ENCODE data around the gene CPNE8. TPM values are rescaled to one million over a fixed set of nuclear protein-coding genes. Genes with fewer than 3 reads are reported as not detected.

CPNE8 gene
- total and polyA plus RNA-seq, 2 experiments from 2014 or later, result 5.9 to 14.5 TPM

GRCh38 chr12:38629064-38629463 lies 276.3 kb downstream of the CPNE8 start:
- Histone ChIP-seq H2AFZ (no peak overlapping the region), H3K4me3 (no peak overlapping the region), H3K27me3 (no peaks in the 10 kb centered on the region), H3K27ac (no peak overlapping the region), H3K4me1 (ENCODE audit: insufficient read depth) (no peaks in the 10 kb centered on the region), H4K20me1 (ENCODE audit: insufficient read depth, poor library complexity, severe bottlenecking) (no peaks in the 10 kb centered on the region), H3K4me2 (no peak overlapping the region), H3K9me3 (ENCODE audit: low read depth) (no peaks in the 10 kb centered on the region), H3K9me2 (replicated peaks; ENCODE audit: insufficient read depth) (no peaks in the 10 kb centered on the region), H3K79me2 (no peaks in the 10 kb centered on the region), H3K36me3 (replicated peaks; ENCODE audit: insufficient read depth, low read depth) (no peaks in the 10 kb centered on the region)
- DNase-seq (ENCODE audit: low spot score), result no peak
- TF ChIP-seq EZH2 (IDR thresholded peaks at IDR 0.05; ENCODE audit: borderline replicate concordance) (no peak), EZH2phosphoT487 (IDR thresholded peaks at IDR 0.05; ENCODE audit: low read depth, severe bottlenecking, unreplicated experiment) (no peak)
- whole genome bisulfite sequencing (ENCODE audit: low lambda C conversion rate, missing lambda C conversion rate), result 84% methylated on average over 2 of the region's 2 CpGs

- no peaks in the 10 kb centered on the region for H3K79me2 ChIP-seq
- H3K4me1 ChIP-seq (ENCODE audit: insufficient read depth), result no peaks in the 10 kb centered on the region
- no peak overlapping the region for H3K4me2 ChIP-seq
- H3K9me3 ChIP-seq (ENCODE audit: low read depth), result no peaks in the 10 kb centered on the region
- H3K36me3 ChIP-seq (replicated peaks; ENCODE audit: insufficient read depth, low read depth), result no peaks in the 10 kb centered on the region
- no peaks in the 10 kb centered on the region for H4K20me1 ChIP-seq (ENCODE audit: insufficient read depth, poor library complexity, severe bottlenecking)
- no peak overlapping the region for H2AFZ ChIP-seq
- H3K4me3 ChIP-seq, result no peak overlapping the region
- H3K9me2 ChIP-seq (replicated peaks; ENCODE audit: insufficient read depth), result no peaks in the 10 kb centered on the region
- no peak overlapping the region for H3K27ac ChIP-seq
- no peak for DNase-seq (ENCODE audit: low spot score)
- no peaks in the 10 kb centered on the region for H3K27me3 ChIP-seq
- no peak for TF ChIP-seq EZH2phosphoT487 (IDR thresholded peaks at IDR 0.05; ENCODE audit: low read depth, severe bottlenecking, unreplicated experiment)
- TF ChIP-seq EZH2 (IDR thresholded peaks at IDR 0.05; ENCODE audit: borderline replicate concordance), result no peak
- no peak for TF ChIP-seq CTCF (IDR thresholded peaks at IDR 0.05; ENCODE audit: poor library complexity)
Measured at GRCh38 chr12:38628288-38628687, 277.1 kb downstream of the CPNE8 start.

GRCh38 chr12:38625306-38625705 lies 280.1 kb downstream of the CPNE8 start:
- H3K9me3 ChIP-seq (ENCODE audit: low read depth), result no peaks in the 10 kb centered on the region
- no peak overlapping the region for H3K4me3 ChIP-seq
- no peak for DNase-seq (ENCODE audit: low spot score)
- no peaks in the 10 kb centered on the region for H3K4me1 ChIP-seq (ENCODE audit: insufficient read depth)
- H3K79me2 ChIP-seq, result no peaks in the 10 kb centered on the region
- WGBS (ENCODE audit: low lambda C conversion rate, missing lambda C conversion rate), result 81% methylated on average over 5 of the region's 5 CpGs
- no peak for TF ChIP-seq CTCF (IDR thresholded peaks at IDR 0.05; ENCODE audit: poor library complexity)
- TF ChIP-seq EZH2phosphoT487 (IDR thresholded peaks at IDR 0.05; ENCODE audit: low read depth, severe bottlenecking, unreplicated experiment), result no peak
- no peaks in the 10 kb centered on the region for H3K27me3 ChIP-seq
- H3K27ac ChIP-seq, result no peak overlapping the region
- H3K4me2 ChIP-seq, result no peak overlapping the region
- no peaks in the 10 kb centered on the region for H4K20me1 ChIP-seq (ENCODE audit: insufficient read depth, poor library complexity, severe bottlenecking)
- H2AFZ ChIP-seq, result no peak overlapping the region
- no peaks in the 10 kb centered on the region for H3K9me2 ChIP-seq (replicated peaks; ENCODE audit: insufficient read depth)
- H3K36me3 ChIP-seq (replicated peaks; ENCODE audit: insufficient read depth, low read depth), result no peaks in the 10 kb centered on the region

GRCh38 chr12:38614171-38614570 lies 291.2 kb downstream of the CPNE8 start:
- no peaks in the 10 kb centered on the region for H3K9me3 ChIP-seq (ENCODE audit: low read depth)

More at GRCh38 chr12:38614171-38614570, 291.2 kb downstream of the CPNE8 start:
- Histone ChIP-seq H3K4me2 (no peak overlapping the region), H4K20me1 (ENCODE audit: insufficient read depth, poor library complexity, severe bottlenecking) (no peaks in the 10 kb centered on the region), H3K4me3 (no peak overlapping the region), H3K27me3 (no peaks in the 10 kb centered on the region), H3K79me2 (no peaks in the 10 kb centered on the region), H3K27ac (no peak overlapping the region), H3K4me1 (ENCODE audit: insufficient read depth) (no peaks in the 10 kb centered on the region), H3K9me2 (replicated peaks; ENCODE audit: insufficient read depth) (no peaks in the 10 kb centered on the region), H3K36me3 (replicated peaks; ENCODE audit: insufficient read depth, low read depth) (no peaks in the 10 kb centered on the region), H2AFZ (no peak overlapping the region)
- 69% methylated on average over 2 of the region's 2 CpGs for whole genome bisulfite sequencing (ENCODE audit: low lambda C conversion rate, missing lambda C conversion rate)
- TF ChIP-seq EZH2phosphoT487 (IDR thresholded peaks at IDR 0.05; ENCODE audit: low read depth, severe bottlenecking, unreplicated experiment), result no peak
- no peak for TF ChIP-seq EZH2 (IDR thresholded peaks at IDR 0.05; ENCODE audit: borderline replicate concordance)
- no peak for TF ChIP-seq CTCF (IDR thresholded peaks at IDR 0.05; ENCODE audit: poor library complexity)
- no peak for DNase-seq (ENCODE audit: low spot score)

Measured in hepatocyte (in vitro differentiated cells).